Head of caudate nucleus (tissue), 42 donors: ENCODE measurements around the gene NBEA.
"Not testable (repeated sequence)": the region's sequence is repeated elsewhere in the genome, so short reads cannot be mapped to it uniquely, and the experiment has no call there.

ENCODE experiments used
- DNase-seq, 42 donors: peaks; one replicate each; pipeline versions ENCODE4 v3.0.0 to v3.0.0-alpha.2; 2020 to 2021; ENCODE audit warnings: mixed read lengths in 7 of 42
- intact Hi-C: fragments of 100-400 bp; cut with DNase I; formaldehyde crosslinking; loops from one replicate; pipeline ENCODE4 v1.15.0; 2022

Gene NBEA

DNA sequence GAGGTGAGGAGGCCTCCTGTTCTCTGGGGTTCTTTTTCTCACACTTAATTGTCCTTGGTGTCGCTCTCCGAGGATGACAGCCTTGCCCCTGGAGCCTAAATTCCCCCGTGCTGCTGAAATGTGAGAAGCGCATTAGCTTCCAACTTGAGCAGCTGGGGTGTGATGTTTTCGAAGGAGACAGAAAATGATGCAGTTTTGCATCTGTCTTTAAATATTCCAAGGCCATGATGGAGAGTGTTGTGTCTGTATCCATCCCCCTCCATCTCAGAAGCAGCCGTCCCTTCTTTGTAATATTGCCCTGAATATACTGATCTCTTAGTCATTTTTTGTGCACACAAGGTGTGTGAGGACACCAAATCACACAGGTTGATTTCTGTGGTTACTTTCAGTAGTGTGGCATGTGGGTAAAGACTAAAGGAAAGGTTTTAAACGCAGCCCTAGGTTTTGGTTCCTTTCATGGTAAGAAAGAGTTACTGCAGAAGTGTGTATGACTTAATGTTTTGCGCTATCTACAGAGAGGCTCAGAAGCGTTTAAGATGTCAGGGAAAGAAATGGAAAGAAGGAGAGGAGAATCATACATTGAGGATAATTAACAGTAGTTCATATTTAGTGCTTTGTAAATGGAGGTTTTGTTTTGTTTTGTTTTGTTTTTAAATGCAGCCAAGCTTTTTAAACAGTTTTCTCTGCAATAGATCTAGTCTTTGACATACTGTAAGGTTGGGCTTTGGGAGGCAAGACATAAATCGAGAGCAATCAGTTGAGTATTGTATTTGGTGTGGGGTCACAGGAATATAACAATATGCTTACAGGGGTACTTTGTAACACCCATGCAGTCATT, 1.6 kb downstream of the NBEA start:
- DNase-seq: peak in 7 of 42 donors; percentile 3 to 14 (median 11)

GRCh38 chr13:34944274-34944634, 2.2 kb downstream of the NBEA start:
- intact Hi-C loops: loop anchor here (10.0 kb wide), 1 partner anchor 201 kb away; no protein-coding TSS in a partner anchor
- DNase-seq: no peak

More for the DNA sequence above, 1.6 kb downstream of the NBEA start:
- intact Hi-C loops: loop anchor here (10.0 kb wide), 1 partner anchor 201 kb away; no protein-coding TSS in a partner anchor

GRCh38 chr13:34944751-34945150, 2.7 kb downstream of the NBEA start:
- intact Hi-C loops: loop anchor here (10.0 kb wide), 1 partner anchor 200 kb away; no protein-coding TSS in a partner anchor
- no peak for DNase-seq

- no peak for DNase-seq
- intact Hi-C loops: no loop called here
Measured at GRCh38 chr13:34951528-34951927, 9.5 kb downstream of the NBEA start.

GRCh38 chr13:34959489-34959888, 17.4 kb downstream of the NBEA start:
- no peak for DNase-seq
- intact Hi-C loops: no loop called here

DNA sequence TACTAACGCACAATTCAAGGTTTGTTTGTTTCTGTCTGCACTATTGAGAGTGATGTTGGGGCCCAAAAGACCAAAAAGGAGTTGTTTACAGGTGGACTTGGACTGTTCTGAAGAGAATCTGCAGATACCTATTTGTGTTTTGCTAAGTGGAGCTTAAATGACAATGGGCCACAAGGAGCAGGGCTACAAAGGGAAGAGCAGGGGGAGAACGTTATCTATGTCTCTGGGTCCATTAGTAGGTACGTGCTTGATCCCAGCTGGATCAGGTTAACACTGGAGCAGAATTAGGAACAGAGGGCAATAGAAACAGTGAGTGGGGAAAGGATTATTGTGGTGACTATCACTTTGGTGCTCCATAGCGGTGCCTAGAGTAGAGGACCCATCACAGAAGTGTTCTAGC, 22.5 kb downstream of the NBEA start:
- no peak for DNase-seq
- intact Hi-C loops: no loop called here

- no peak for DNase-seq
Measured at GRCh38 chr13:34967851-34968562, 25.9 kb downstream of the NBEA start.

DNA sequence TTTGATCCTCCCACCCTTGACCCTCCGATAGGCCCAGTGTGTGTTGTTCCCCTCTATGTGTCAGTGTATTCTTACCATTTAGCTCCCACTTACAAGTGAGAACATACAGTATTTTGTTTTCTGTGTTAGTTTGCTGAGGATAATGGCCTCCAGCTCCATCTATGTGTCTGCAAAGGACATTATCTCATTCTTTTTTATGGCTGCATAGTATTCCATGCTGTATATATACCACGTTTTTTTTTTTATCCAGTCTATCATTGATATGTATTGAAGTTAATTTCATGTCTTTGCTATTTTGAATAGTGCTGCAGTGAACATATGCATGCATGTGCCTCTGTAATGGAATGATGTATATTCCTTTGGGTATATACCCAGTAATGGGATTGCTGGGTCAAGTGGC, 27.5 kb downstream of the NBEA start:
- intact Hi-C loops, DNase-seq: not testable (repeated sequence)

More at GRCh38 chr13:34967851-34968562, 25.9 kb downstream of the NBEA start:
- intact Hi-C loops: no loop called here

- intact Hi-C loops: no loop called here
- DNase-seq: no peak
Measured at GRCh38 chr13:34970961-34971360, 28.9 kb downstream of the NBEA start.

GRCh38 chr13:34971473-34971872, 29.4 kb downstream of the NBEA start:
- no peak for DNase-seq
- intact Hi-C loops: no loop called here

- intact Hi-C loops, DNase-seq: not testable (repeated sequence)
Measured at GRCh38 chr13:34985199-34985598, 43.1 kb downstream of the NBEA start.

DNA sequence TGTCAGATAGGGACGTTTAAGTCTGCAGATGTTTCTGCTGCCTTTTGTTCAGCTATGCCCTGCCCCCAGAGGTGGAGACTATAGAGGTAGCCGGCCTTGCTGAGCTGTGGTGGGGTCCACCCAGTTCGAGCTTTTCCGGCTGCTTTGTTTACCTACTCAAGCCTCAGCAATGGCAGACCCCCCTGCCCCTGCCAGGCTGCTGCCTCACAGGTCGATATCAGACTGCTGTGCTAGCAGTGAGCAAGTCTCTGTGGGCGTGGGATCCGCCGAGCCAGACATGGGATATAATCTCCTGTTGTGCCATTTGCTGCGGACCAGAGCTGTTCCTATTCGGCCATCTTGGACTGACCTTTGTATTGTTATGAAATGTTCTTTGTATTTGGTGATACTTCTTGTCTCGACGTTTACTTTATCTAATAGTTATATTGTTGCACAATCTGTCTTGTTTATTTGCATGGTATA, 46.3 kb downstream of the NBEA start:
- intact Hi-C loops: no loop called here
- DNase-seq: no peak

GRCh38 chr13:34990399-34991214, 48.5 kb downstream of the NBEA start:
- no peak for DNase-seq
- intact Hi-C loops: no loop called here

GRCh38 chr13:34993470-34993869, 51.4 kb downstream of the NBEA start:
- no peak for DNase-seq
- intact Hi-C loops: no loop called here

- DNase-seq, intact Hi-C loops: not testable (repeated sequence)
Measured at GRCh38 chr13:35003734-35004133, 61.7 kb downstream of the NBEA start.

DNA sequence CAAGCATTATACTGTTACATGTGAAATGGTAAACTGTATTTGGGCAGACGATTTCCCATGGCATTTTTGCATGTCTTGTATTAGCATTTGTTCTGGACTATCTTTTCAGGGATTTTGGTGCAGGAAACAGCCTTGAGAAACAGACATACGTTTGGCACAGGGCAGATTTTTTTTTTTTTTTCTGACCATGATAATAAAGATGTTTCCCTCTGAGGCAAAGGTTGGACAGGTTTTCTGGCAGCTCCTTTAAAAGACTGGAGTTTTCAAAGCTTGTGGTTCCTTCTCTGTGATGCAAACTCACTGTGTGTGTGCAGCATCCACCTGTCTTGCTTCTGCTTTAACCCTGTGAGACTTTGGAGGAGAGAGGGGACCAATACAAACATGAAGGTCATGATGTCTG, 63.0 kb downstream of the NBEA start:
- intact Hi-C loops: no loop called here
- no peak for DNase-seq

GRCh38 chr13:35014606-35015213, 72.6 kb downstream of the NBEA start:
- peak in 2 of 42 donors; percentile 5 to 7 for DNase-seq
- intact Hi-C loops: no loop called here

GRCh38 chr13:35016362-35017112, 74.5 kb downstream of the NBEA start:
- DNase-seq: peak in 2 of 42 donors; percentile 5 to 7
- intact Hi-C loops: no loop called here
